ENCODE measurements around the gene RHOJ.
A peak's percentile ranks its signal among the peaks of the same experiment; 100 is the strongest.

RHOJ gene

DNA sequence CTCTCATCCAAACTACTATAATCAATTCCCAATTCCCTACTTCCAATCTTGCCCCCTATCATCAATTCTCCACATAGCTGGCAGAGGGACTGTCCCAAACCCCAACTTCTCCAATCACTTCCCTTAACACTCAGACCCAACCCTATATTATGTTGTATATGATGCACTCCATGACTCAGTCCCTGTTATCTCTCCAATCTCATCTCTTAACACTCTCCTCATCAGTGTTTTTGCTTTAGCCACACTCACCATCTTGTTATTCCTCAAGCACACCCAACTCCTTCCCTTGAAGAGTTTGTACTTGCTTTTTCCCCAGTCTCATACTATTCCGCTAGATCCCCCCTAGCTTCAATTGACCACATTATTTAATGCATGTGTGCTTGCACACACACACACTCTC, 4.9 kb downstream of the RHOJ start:
- DNase-seq, result no peak

DNA sequence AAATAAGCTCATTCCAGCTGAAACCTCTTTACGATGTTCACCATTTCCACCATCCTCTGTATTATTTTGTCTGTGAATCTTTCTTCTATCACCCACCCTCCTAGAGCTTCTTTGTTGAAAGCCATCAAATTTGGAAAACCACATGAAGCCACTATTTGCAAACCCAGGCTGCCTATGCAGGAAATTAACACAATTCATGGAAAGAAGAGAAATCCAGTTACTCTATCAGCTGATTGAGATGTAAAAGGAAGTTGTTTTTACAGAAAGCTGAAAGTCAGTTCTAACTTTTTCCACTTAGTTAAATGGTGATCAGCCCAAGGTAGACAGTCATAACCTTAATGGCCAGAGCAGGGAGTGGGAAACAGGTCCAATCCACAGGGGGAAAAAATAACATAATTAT, 6.6 kb downstream of the RHOJ start:
- no peak for DNase-seq

DNA sequence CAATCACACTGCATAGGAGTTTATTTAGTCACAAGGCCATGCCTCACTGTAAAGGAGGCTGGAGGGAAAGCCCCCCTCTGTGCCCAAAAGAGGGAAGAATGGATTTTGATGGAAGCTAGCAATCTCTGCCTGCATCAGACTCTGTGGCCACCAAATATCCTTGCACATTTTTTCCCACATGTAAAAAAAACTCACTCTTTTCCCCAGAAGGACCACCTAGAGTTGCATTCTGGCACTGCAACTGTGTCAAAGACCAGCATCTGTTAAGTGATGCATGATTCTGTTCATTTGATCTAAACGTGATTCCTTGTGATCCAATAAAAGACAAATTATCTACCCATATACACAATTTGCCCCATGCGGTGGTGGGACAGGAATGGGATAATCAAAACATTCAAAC, 8.0 kb downstream of the RHOJ start:
- DNase-seq, result no peak

DNA sequence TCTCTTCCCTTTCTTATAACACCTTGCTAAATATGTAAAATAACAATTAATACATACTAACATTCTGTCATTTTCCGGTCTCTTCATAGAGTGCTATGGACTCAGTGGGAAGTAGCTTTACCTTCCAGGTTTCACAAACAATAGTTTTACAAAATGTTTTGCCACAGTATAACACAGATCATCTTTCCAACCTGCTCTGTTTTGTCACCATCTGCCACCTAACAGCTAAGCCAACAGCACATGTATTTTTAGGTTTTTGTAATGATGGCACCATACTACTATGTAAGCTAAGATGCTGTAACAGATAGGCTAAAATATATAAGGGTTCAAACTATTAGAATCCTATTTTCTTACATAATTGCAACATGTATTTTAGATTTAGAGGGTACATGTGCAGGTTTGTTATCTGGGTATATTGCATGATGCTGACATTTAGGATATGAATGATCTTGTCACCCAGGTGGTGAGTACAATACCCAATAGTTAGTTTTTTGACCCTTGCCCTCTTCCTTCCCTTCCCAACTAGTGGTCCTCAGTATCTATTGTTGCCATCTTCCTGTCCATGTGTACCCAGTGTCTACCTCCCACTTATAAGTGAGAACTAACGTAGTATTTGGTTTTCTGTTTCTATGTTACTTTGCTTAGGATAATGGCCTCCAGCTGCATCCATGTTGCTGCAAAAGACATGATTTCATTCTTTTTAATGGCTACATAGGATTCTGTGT, 8.7 kb downstream of the RHOJ start:
- DNase-seq, result no peak

DNA sequence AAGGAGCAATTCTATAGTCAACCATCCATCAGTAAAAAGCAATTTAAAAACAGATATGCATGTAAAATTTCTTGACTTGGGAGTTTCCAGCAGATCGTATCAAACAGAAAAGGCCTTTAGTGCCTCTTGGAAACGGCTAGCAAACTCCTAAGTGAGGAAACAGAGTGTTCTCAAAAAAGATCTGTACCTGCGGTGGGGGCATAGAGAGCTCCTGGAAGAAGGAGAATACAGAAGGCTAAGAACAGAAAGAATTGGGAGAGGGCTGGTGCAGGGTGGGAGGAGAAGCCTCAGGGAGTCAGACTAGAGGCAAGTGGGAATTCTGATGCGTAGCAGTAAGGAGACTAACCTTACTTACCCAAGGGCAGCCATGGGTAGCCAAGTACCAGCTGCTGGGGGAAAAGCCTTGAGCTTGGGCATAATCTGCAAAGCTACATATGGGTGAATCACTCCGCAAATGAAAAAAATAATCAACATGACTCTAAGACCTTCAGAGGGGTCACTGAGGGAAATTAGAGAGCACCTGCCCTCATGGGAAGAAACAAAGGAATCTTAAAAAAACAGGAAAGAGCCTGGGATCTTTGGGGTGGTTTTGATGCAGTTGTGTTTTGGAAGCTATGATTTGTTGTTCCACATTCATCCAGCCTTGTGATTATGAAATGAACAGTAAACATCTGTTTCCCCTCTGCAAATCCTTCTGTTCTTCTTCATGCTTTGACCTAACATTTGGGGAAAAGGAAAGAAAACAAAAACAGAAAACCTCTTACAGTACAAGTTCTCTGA, 10.4 kb downstream of the RHOJ start:
- DNase-seq, result no peak

DNA sequence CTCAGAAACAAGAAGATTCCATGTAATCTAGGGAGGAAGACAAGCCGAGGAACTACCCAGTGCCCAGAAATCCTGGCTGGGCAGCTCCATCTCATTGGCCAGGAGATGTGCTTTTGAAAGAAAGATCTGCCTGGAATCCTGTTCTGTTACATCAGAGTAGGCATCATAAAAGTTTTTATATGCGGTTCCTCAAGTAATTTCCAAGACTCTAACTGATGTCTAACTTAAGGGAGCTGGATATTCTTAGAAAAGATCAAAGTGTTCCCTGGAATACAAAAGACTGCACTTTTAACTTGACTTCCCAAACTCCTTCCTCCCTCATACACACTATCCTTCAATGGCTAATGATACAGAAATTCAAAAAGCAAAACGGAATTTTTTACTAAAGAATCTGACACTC, 16.3 kb downstream of the RHOJ start:
- no peak for DNase-seq

DNA sequence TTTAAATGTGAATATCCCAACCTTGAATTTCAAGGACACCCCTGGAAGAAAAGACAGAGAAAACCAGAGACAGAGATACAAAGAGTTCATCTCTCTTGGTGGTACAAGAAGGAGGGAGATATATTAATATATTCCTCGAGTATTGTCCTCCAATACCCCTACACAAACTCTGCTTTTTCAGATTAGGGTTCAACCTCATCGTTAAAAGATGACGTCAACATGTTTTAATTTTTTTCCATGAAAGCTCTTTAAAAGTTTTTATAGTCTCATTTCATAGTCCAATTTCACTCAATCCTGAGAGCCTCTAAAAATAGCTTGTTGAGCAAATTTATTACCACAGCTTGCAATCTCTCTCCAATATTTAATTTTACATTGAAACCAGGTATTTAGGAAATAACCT, 19.4 kb downstream of the RHOJ start:
- DNase-seq, result no peak

DNA sequence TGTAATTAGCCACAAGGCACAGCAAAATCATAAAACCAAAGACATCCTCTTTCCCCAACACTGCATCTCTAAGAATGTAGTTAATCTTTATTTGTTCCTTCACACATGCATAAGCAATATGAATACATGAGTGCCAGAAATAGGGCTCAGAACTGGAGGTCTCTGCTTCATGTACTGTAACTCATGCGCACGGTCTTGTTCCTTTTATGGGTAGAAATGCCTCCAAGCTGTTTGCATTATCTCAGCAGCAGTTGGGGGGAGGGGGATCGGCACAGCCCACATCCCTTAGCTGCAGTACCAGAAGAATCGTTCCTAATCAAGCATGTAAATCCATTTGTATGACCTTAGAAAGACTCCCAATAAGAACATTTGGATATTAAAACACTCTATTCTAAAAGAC, 20.0 kb downstream of the RHOJ start:
- DNase-seq, result no peak

DNA sequence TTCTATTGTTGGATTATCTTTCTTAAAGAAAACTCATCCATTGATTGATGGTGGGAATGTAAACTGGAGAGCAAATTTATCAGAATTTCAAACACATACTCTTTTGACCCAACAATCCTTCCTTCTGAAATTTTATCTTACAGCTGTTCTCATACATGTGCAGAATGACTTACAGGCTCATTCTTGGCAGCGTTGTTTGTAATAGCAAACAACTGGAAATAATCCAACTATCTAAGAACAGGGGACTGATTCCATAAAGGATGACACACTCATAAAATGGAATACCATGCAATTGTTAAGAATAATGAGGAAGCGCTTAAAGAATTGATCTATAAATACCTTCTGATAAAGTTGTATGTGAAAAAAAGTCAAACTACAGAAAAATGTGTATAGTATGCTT, 24.0 kb downstream of the RHOJ start:
- no peak for DNase-seq

DNA sequence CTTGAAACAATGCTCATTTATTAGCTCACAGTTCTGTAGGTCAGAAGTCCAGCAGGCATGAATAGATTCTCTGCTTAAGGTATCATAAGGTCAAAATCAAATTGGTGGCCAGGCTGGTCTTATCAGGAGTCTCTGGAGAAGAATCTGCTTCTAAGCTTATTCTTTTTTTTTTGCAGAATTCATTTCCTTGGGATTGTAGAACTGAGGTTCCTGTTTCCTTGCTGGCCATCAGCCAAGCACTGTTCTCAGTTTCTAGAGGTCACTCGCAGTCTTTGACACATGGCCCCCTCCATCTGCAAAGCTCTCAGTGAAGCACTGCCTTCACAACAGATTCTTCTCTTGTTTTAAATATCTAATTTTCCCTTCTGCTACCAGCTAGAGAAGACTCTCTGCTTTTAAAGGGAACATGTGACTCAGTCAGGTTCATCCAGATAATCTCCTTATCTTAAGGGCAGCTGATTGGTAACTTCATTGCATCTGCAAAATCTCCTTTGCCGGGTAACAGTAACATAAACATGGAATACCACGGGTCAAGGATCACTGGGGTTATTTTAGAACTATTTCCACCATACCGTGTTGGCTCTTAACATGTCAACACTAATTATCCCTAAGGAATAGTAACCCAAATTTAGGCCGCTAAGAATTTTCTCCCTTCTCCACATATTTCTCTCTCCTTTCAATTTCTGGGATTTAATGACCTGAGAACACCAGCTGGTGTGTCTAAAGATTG, 25.3 kb downstream of the RHOJ start:
- DNase-seq, result no peak

DNA sequence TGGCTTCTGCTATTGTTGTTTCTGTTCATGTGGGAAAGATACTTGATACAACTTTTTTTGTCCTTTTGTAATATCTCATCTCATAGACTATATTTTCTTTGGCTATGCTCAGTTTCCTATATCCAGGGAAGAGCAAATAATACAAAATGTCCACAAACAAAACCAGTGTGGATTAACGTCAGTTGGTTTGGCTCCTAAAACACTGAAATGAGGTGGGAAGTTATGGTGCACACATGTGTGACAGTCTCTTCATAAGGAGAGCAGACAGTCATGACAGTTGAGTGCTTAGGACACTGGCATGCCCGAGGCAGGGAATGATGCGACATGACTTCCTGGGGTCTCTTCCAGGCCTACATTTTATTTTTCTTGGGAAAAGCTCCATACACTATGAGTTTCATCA, 27.5 kb downstream of the RHOJ start:
- no peak for DNase-seq

DNA sequence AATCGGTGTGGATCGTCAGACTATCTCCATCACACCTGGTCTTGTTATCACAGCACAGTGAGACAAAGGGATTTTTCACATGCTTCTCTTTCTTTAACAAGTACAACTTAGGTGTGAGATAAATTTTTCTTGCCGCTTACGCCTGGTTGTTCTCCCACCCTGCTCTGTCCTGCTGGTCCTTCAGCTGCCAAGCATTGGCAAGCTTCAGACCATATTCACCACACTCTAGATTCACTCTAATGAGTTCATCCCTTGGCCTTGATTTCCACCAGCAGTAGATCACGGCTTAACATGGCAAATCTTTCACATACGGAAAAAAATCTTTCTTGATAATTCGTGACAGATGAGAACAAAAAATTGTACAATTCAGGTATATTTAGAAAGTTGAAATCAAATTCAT, 33.5 kb downstream of the RHOJ start:
- DNase-seq, result no peak

DNA sequence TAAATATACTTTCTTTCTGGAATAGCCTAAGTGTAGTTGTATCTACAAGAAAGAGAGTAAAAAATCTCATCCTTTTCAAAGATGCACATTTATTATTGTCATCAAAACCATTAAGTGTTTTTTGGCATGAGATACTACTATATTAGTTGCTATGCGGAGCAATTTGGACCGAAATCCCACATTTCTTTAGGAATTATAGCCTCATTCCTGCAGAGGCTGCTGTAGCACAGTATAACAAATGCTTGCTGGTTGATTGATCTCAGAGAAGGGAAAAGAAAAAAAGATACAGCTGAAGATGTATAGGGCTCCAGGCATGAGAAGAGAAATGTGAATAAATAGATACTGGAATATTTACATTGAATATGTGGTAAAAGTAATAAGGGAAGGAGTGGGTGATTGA, 36.0 kb downstream of the RHOJ start:
- no peak for DNase-seq

DNA sequence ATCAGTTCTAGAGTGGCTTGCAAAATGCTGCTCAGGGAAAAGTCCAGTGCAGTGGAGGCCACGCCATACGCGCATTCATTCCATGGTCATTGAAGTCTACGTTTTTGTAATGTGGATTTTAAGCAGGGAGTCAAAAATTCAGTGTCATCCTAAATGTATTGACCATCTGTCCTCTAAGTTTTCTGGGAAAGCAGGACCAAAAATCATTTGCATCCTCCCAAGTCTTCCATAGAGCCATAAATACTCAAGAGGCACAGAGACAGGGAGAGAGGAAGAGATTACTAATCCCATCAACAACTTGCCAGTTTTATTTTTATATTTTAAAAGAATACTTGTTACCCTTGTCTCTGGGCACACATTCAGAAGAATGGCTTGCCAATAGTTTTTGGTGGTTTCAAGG, 36.9 kb downstream of the RHOJ start:
- DNase-seq, result no peak

DNA sequence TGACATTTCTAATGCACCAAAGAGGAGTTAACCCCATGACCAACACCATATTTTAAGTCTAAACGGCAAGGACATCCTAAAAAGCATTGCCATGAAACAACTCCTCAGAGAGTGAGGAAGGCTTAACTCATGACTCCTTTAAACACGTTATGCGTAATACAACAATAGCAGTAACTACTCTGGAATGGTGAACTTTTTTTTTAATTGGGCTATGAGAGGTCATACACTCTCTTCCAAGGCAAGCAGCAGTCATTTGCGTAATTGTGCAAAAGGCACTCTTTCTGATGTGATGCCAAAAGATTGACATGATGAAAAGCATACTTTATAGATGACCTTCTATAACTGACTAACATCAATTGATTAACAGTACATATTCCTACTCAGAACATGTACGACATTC, 39.4 kb downstream of the RHOJ start:
- no peak for DNase-seq

DNA sequence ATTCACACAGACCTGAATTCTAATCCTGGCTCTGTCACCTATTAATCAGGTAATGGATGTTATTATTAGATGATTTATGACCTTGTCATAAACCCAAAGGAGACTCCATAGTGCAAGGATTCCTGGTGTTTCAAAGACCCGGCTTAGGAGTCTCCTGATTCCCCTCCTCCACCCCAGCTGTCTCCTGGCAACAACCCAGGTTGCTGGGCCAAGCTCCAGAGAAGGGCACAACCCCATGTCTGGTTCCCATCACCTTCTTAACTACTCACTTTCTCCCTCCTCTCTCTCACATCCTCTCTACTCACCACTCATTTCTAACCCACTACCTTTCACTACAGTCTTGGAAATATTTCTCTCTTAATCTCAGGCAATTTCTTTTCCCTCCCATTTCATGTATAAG, 41.6 kb downstream of the RHOJ start:
- no peak for DNase-seq

DNA sequence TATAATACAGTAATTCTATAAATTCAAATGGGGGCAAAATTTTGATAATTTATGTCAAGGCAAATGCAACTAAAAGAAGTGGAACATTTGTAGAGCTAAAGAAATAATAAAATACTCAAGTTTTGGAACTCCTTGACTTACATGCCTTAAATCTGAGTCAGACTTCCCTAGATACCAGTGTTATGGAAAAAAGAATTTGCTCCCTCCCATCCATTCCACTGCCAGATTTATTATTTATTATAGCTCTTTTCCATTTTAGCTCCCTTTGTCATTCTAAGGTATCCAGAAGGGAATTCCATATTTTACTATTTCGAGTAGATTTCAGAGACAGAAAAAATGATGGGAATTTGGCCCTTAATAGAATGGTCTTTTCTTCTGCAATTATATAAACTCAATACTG, 44.0 kb downstream of the RHOJ start:
- DNase-seq, result peak; percentile 29

DNA sequence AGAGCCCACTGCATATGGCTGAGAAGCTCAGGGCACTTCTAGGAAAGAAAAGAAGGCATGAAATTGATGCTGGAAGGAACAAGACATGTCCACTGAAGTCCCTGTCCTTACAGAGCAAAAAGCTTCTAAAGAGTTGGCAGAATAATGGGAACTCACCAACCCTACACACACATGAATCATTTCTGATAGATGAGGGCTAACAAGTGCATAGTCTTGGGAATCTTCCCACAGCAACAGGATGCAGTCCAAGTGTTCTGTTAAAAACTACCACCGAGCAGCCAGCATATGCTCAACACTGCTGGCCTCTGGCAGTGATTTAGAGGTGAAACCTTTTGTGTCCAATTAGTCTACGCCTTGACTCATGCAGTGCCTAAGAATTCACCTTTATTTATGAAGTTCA, 44.8 kb downstream of the RHOJ start:
- DNase-seq, result no peak

DNA sequence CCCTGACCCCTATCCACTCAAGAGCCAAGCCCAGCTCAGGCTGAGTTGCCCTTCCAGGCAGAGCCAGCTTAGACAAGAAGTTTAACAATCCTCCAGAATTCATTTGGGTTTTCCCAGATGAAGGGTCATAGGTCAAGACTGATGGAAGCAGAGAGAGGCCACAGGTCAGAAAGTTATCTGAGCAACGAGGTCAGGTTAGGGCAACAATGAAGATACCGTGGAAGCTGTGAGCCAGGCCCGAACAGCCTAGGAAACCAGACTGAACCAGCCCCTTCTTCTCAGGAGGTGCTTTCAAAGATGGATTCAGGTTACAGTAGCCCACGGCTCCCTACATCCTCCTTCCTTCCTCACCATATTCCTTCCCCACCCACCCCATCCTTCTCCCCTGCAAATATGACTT, 53.1 kb downstream of the RHOJ start:
- DNase-seq, result no peak

DNA sequence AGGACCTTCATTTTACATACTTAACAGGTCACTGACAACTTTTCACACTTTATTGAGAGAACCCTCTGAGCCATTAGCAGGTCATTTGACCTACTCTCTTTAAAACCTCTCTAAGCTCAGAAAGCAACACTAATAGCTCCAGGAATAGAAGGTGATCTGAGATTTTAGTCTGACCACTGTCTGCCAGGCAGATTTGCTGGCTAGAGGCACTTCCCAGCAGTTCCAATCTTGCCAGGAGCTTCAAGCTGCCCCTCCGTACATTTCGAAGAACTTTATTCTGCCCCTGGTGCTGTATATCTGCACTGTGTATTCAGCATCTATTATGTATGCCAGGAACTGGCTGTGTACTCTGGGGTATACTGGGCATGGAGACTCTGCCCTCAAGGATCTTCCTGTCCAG, 58.2 kb downstream of the RHOJ start:
- DNase-seq, result no peak

DNA sequence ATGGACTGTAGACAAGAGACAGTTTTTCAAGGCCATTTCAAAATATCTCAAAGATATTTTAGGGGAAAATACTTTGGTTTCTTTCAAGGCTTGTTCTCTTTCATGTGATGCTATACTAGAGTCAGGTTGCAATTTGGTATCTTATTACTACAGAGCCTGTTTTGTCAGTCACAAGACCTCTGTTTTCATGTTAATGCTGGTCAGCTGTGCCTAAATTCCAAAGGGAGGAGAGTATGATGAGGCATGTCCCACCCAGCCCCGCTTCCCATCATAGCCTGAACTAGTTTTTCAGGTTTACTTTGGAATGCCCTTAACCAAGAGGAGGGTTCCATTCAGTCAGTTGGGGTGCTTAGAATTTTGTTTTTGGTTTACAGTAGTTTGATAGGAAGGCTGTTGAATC, 61.9 kb downstream of the RHOJ start:
- no peak for DNase-seq

DNA sequence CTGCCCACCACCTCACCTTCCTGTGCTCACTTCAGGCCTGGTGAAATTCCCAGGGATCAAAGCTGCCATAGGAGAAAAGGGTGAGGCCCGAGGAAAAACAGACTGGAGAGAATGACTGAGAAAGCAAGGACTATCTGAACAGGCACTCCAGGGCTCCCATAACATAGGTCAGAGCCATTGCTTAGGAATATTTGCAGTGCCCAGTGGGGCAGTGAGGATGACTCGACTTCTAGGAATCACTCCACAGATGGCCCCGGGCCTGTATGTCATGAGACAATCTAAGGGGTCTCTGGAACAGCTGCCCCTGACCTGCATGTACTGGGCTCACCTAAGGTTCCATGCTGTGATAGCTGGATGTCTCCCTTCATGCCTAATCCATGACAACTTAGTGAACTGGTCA, 62.9 kb downstream of the RHOJ start:
- no peak for DNase-seq

DNA sequence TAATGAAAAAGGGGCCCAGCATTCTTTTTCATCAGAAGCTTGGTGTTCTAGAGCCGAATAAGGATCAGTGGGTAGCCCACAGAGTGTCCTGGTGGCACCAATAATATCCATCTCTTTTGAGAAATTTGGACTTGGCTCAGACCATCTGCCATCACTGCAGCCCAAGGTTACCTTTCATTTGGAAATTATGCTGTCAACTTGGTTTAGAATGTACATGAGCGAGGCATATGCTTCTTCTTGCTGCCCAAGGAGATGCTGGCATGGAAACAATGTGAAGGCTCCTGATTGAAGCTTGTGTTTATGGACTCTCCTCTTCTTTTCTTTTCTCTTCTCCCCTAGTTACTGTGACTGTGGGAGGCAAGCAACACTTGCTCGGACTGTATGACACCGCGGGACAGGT, 64.5 kb downstream of the RHOJ start:
- no peak for DNase-seq

DNA sequence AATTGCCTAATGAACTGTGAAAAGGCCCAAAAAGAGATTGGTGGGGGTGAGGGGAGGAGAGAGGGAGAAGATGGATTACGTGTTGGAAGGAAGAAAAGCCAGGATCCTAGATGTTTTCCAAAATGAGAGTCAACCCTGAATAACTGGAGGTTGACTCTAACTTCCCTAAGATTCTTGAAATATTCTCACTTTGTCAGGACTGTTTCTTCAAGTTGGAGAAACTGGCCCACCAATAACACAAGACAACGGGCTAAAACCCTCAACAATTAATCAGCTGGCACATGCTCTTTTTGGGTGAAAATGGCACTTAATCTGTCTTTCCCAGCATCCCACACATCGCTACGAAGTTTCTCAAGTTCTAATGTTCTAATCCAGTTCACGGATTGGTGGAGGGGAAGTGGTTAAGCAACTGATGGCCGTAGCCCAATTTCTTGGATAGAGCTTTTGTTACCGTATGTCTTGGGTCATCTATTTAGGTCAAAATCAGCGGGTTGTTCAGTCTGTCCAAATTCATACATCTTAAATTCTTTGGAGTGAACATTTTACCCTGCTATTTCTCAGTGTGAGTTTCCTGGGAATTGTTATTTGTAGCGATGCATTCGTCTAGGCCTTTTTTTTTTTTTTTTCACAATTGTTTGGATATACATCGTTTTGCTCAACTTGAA, 65.5 kb downstream of the RHOJ start:
- DNase-seq, result no peak

All from amniotic stem cell (primary cell).